ENCODE results near the gene RGS12.

DNA sequence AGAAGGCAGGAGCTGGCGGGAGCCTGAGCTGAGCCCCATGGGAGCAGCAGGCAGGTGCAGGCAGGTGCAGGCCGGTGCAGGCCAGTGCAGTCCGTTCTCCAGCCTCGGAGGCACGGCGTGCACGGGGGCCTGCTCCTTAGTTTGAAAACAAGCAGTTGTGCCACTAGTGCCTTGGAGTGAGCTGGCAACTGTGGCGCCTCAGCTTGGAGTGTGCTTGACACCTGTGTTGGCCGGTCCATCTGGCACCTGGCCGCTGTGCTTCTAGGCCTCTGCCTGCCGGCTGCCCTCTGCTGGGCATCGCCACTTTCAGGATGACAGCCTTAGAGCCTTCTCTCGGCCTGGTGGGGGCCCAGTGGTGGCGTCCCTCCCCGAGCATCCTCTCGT, 47.9 kb downstream of the RGS12 start:
- TF ChIP-seq, protein P1, sequence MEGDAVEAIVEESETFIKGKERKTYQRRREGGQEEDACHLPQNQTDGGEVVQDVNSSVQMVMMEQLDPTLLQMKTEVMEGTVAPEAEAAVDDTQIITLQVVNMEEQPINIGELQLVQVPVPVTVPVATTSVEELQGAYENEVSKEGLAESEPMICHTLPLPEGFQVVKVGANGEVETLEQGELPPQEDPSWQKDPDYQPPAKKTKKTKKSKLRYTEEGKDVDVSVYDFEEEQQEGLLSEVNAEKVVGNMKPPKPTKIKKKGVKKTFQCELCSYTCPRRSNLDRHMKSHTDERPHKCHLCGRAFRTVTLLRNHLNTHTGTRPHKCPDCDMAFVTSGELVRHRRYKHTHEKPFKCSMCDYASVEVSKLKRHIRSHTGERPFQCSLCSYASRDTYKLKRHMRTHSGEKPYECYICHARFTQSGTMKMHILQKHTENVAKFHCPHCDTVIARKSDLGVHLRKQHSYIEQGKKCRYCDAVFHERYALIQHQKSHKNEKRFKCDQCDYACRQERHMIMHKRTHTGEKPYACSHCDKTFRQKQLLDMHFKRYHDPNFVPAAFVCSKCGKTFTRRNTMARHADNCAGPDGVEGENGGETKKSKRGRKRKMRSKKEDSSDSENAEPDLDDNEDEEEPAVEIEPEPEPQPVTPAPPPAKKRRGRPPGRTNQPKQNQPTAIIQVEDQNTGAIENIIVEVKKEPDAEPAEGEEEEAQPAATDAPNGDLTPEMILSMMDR (conservative IDR thresholded peaks at IDR 0.05; ENCODE audit: low read length): no peak
- TF ChIP-seq EZH2phosphoT487 (IDR thresholded peaks at IDR 0.05; ENCODE audit: borderline replicate concordance, low read depth, low read length): no peak
